ENCODE results near the gene PTPRN2. TPM values are rescaled to one million over a fixed set of nuclear protein-coding genes. Genes with fewer than 3 reads are reported as not detected.

PTPRN2 gene
- total and polyA plus RNA-seq, 2 of the 8 experiments (the other 6 are each of a cell fraction or from before 2014, with no cell fraction given): 2.6 to 4.5 TPM

DNA sequence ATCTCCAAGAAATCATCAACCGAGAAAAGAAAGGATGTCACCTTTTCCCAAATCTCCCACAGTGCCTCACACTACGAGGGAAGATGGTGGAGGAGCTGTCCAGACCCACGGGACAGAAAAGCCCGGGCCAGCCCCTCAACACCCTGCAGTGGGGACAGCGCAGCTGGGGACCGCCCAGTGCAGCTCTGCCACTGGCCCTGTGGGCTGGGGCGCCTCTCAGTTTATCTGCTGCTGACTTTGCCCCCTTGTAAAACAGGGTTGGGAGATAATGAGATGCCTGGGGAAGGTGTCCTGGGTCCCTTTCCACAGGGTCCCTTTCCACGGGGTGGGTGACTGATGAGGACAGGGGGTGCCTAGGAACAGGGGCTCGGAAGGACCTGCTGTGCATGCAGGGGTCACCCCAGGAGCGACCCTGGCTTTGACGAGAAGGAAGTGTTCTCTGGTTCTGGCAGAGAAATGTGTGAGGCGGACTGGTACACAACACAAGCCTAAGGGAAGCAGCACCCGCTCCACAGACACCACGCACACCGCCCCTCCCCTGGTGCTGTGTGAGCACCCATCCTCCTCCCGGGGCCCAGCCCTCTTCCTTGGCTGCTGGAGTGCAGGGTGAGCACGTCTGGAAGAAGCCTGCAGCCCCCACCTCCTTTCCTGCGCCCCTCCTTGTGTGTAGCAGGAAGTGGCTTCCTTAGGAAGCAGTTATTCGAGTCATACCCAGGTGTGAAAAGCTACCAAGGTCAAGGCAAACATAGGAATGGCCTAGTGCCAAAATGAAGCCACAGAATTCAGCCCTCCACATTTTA lies 911.0 kb downstream of the PTPRN2 start:
- Histone ChIP-seq H3K36me3 (ENCODE audit: control insufficient read depth in 2 of 4, insufficient read depth in 4 of 4, low read length in 3 of 4) (no peaks in the 10 kb centered on the region), H3K4me3 (ENCODE audit: extremely low read depth in 1 of 4, insufficient read depth in 2 of 4, low read depth in 3 of 4, low read length in 4 of 4) (no peak overlapping the region), H3K4me2 (ENCODE audit: insufficient read depth in 1 of 2, low read depth in 2 of 2, low read length in 2 of 2) (no peak overlapping the region), H3K4me1 (replicated peaks in 1 of 4; ENCODE audit: control insufficient read depth in 3 of 4, insufficient read depth in 4 of 4, low read length in 3 of 4) (peaks cover 0 to 3% (median 1%) of the 10 kb centered on the region in 4 experiments; a peak in 1 of 7 replicates), H2BK20ac (ENCODE audit: low read length) (no peak overlapping the region), H4K20me1 (replicated peaks in 1 of 2; ENCODE audit: control insufficient read depth in 1 of 2, insufficient read depth in 2 of 2, low read length in 2 of 2) (peaks cover 2 to 6% of the 10 kb centered on the region in 2 experiments), H4K91ac (replicated peaks; ENCODE audit: insufficient read length, low read length) (no peak overlapping the region), H3K79me1 (ENCODE audit: low read depth, low read length) (no peaks in the 10 kb centered on the region), H2BK5ac (ENCODE audit: low read depth, low read length) (no peak overlapping the region), H4K5ac (ENCODE audit: insufficient read length, low read depth, low read length) (no peak overlapping the region), H3K14ac (ENCODE audit: insufficient read length) (no peak overlapping the region), H4K8ac (ENCODE audit: extremely low read depth, insufficient read depth, low read length) (no peak overlapping the region), H3K27me3 (replicated peaks in 1 of 4; ENCODE audit: control insufficient read depth in 3 of 4, extremely low read depth in 1 of 4, insufficient read depth in 3 of 4, low read length in 3 of 4) (peaks cover 12 to 40% (median 32%) of the 10 kb centered on the region in 4 experiments), H2BK15ac (ENCODE audit: low read length) (no peak overlapping the region), H3K27ac (ENCODE audit: low read depth, low read length) (no peak overlapping the region), H3K9ac (replicated peaks in 1 of 4; ENCODE audit: extremely low read depth in 1 of 4, low read depth in 3 of 4, low read length in 3 of 4) (no peak overlapping the region), H3K23ac (ENCODE audit: insufficient read length) (no peak overlapping the region), H2BK120ac (replicated peaks; ENCODE audit: low read depth, low read length) (no peak overlapping the region), H3K79me2 (ENCODE audit: control insufficient read depth in 1 of 2, insufficient read depth in 2 of 2, low read length in 2 of 2) (no peaks in the 10 kb centered on the region), H3K18ac (ENCODE audit: extremely low read depth, low read length) (no peak overlapping the region), H2AK5ac (ENCODE audit: low read depth, low read length) (no peak overlapping the region), H3K23me2 (ENCODE audit: low read depth, low read length) (no peaks in the 10 kb centered on the region), H2BK12ac (ENCODE audit: low read depth, low read length) (no peak overlapping the region), H2AFZ (ENCODE audit: low read length) (no peak overlapping the region), H3K9me3 (ENCODE audit: insufficient read depth in 2 of 2, low read depth in 1 of 2, low read length in 1 of 2) (no peaks in the 10 kb centered on the region), H3K4ac (replicated peaks; ENCODE audit: insufficient read length, low read depth, low read length) (no peak overlapping the region), H3K56ac (replicated peaks; ENCODE audit: insufficient read length, low read depth, low read length) (no peak overlapping the region)
- WGBS, 2 experiments (ENCODE audit: extremely low coverage in 1 of 2, insufficient coverage in 1 of 2, insufficient read length in 1 of 2, insufficient replicate concordance in 2 of 2, low coverage in 1 of 2, low lambda C conversion rate in 2 of 2, missing lambda C conversion rate in 1 of 2): 79% methylated on average over 19 of the region's 19 CpGs; no CpG with 5 or more reads in 1 of the 2 experiments
- CTCF ChIA-PET (ENCODE audit: partially characterized antibody): interaction anchor here (0.6 to 2.1 kb wide), 3 partner anchors 70 to 678 kb away, joined by 3 to 4 read pairs (median 3); no protein-coding TSS in a partner anchor
- DNase-seq (ENCODE audit: low read depth in 1 of 2, low spot score in 2 of 2): peak in 1 of 2 experiments; percentile 43
- POLR2A ChIA-PET (ENCODE audit: partially characterized antibody): interaction anchor here (0.6 kb wide), 1 partner anchor 67 kb away, joined by 3 read pairs; no protein-coding TSS in a partner anchor
- no peak for FAIRE-seq
- TF ChIP-seq, protein P1, sequence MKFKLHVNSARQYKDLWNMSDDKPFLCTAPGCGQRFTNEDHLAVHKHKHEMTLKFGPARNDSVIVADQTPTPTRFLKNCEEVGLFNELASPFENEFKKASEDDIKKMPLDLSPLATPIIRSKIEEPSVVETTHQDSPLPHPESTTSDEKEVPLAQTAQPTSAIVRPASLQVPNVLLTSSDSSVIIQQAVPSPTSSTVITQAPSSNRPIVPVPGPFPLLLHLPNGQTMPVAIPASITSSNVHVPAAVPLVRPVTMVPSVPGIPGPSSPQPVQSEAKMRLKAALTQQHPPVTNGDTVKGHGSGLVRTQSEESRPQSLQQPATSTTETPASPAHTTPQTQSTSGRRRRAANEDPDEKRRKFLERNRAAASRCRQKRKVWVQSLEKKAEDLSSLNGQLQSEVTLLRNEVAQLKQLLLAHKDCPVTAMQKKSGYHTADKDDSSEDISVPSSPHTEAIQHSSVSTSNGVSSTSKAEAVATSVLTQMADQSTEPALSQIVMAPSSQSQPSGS (IDR thresholded peaks at IDR 0.05; ENCODE audit: low read length): no peak
- TF ChIP-seq GTF2F1 (IDR thresholded peaks at IDR 0.05; ENCODE audit: borderline replicate concordance, low read depth, low read length) (no peak), SIRT6 (IDR thresholded peaks at IDR 0.05; ENCODE audit: low read length) (no peak), CTBP2 (IDR thresholded peaks at IDR 0.05; ENCODE audit: borderline replicate concordance, insufficient read depth, insufficient read length, low read length) (no peak), TCF12 (IDR thresholded peaks at IDR 0.05; ENCODE audit: low read depth, low read length) (no peak), POLR2AphosphoS5 (IDR thresholded peaks at IDR 0.05; ENCODE audit: low read depth, low read length) (no peak), TAF7 (optimal IDR thresholded peaks at IDR 0.05; ENCODE audit: borderline replicate concordance, low read depth, low read length) (no peak), RBBP5 (IDR thresholded peaks at IDR 0.05; ENCODE audit: borderline replicate concordance, low read depth, low read length) (no peak), RAD21 (IDR thresholded peaks at IDR 0.05 in 1 of 2, conservative IDR thresholded peaks at IDR 0.05 in 1 of 2; ENCODE audit: low read depth in 2 of 2, low read length in 2 of 2) (no peak), CHD1 (IDR thresholded peaks at IDR 0.05; ENCODE audit: low read depth, low read length) (no peak)

All from H1 (cell line).